HepG2 (cell line): ENCODE measurements around the gene MARCHF9. TPM values are rescaled to one million over a fixed set of nuclear protein-coding genes. Genes with fewer than 3 reads are reported as not detected.

ENCODE experiments used
- ARHGAP35 ChIP-seq: sonication (generic); formaldehyde crosslinking; IDR thresholded peaks from 2 replicates; pipeline ENCODE4 v1.9.0; 2022; ENCODE audit warnings: mild to moderate bottlenecking, inconsistent platforms, moderate library complexity, missing genetic modification reagents, borderline replicate concordance
- CC2D1A ChIP-seq: sonication (generic); formaldehyde crosslinking; IDR thresholded peaks from 2 replicates; pipeline ENCODE4 v1.8.1; 2023; ENCODE audit warnings: mild to moderate bottlenecking, missing genetic modification reagents
- GABPA ChIP-seq, 2 experiments: IDR thresholded peaks; 2 replicates each; pipeline ENCODE4 v1.6.1; 2011 to 2016; ENCODE audit warnings: low read depth in 2 of 2, low read length in 1 of 2, missing biosample characterization in 1 of 2, missing genetic modification characterization in 1 of 2
- GATAD2A ChIP-seq: IDR thresholded peaks from 2 replicates; pipeline ENCODE4 v1.6.1; 2016
- HCFC1 ChIP-seq: fragments of 150-350 bp; IDR thresholded peaks from 2 replicates; pipeline ENCODE4 v1.6.1; 2014; ENCODE audit warnings: low read depth, low read length
- HDAC1 ChIP-seq: sonication (generic); formaldehyde crosslinking; IDR thresholded peaks from 2 replicates; pipeline ENCODE4 v1.5.1; 2020; ENCODE audit warnings: mild to moderate bottlenecking, missing genetic modification reagents
- HOXA5 ChIP-seq: sonication (generic); formaldehyde crosslinking; IDR thresholded peaks from 2 replicates; pipeline ENCODE4 v1.4.0; 2020; ENCODE audit warnings: missing genetic modification reagents
- NRL ChIP-seq: sonication (generic); formaldehyde crosslinking; IDR thresholded peaks from 2 replicates; pipeline ENCODE4 v1.5.0; 2020; ENCODE audit warnings: missing genetic modification reagents, mild to moderate bottlenecking, moderate library complexity, borderline replicate concordance
- POLR2G ChIP-seq: fragments of 200-400 bp; formaldehyde crosslinking; IDR thresholded peaks from 2 replicates; pipeline ENCODE4 v1.6.1; 2018; ENCODE audit warnings: mild to moderate bottlenecking, low read depth, low read length, moderate library complexity
- PRDM10 ChIP-seq: sonication (generic); formaldehyde crosslinking; IDR thresholded peaks from 2 replicates; pipeline ENCODE4 v1.4.0; 2020; ENCODE audit warnings: low read depth, missing genetic modification reagents
- RFX5 ChIP-seq: IDR thresholded peaks from 2 replicates; pipeline ENCODE4 v1.6.1; 2011; ENCODE audit warnings: low read depth, low read length, improper control_type of control experiment
- SIN3B ChIP-seq: fragments of 150-350 bp; IDR thresholded peaks from 2 replicates; pipeline ENCODE4 v1.6.1; 2014; ENCODE audit warnings: low read length
- ZBTB14 ChIP-seq: sonication (generic); formaldehyde crosslinking; IDR thresholded peaks from 2 replicates; pipeline ENCODE4 v1.4.0; 2020; ENCODE audit warnings: missing genetic modification reagents
- ZFP90 ChIP-seq: sonication (generic); formaldehyde crosslinking; IDR thresholded peaks from 2 replicates; pipeline ENCODE4 v1.8.0; 2022; ENCODE audit warnings: missing genetic modification reagents, mild to moderate bottlenecking, inconsistent platforms, borderline replicate concordance
- ZMAT3 ChIP-seq: sonication (generic); formaldehyde crosslinking; conservative IDR thresholded peaks from 2 replicates; pipeline ENCODE4 v1.7.0; 2021; ENCODE audit warnings: missing genetic modification reagents
- ZNF431 ChIP-seq: sonication (generic); formaldehyde crosslinking; IDR thresholded peaks from 2 replicates; pipeline ENCODE4 v1.9.0; 2022; ENCODE audit warnings: missing genetic modification reagents, low read depth, mild to moderate bottlenecking, borderline replicate concordance
- ZNF44 ChIP-seq: sonication (generic); formaldehyde crosslinking; IDR thresholded peaks from 2 replicates; pipeline ENCODE4 v1.5.1; 2020; ENCODE audit warnings: mild to moderate bottlenecking, missing genetic modification reagents
- ZNF460 ChIP-seq: sonication (generic); formaldehyde crosslinking; IDR thresholded peaks from 2 replicates; pipeline ENCODE4 v1.5.1; 2020; ENCODE audit warnings: missing genetic modification reagents, mild to moderate bottlenecking, borderline replicate concordance
- ZNF619 ChIP-seq: sonication (generic); formaldehyde crosslinking; IDR thresholded peaks from 2 replicates; pipeline ENCODE4 v1.4.0; 2020; ENCODE audit warnings: mild to moderate bottlenecking, missing genetic modification reagents
- ZNF83 ChIP-seq: sonication (generic); formaldehyde crosslinking; IDR thresholded peaks from 2 replicates; pipeline ENCODE4 v1.4.0; 2020; ENCODE audit warnings: missing genetic modification reagents, mild to moderate bottlenecking, borderline replicate concordance
- polyA plus RNA-seq, 8 experiments: library from polyadenylated mRNA; depleted of rRNA in 3 of 8; stranded (reverse) in 7 of 8; unstranded in 1 of 8; fragments of >200 nt; fragmentation: Illumina TruSeq in 4 of 8; extraction: Trizol in 4 of 8; gene quantifications; 2 replicates each; pipeline versions ENCODE4 v1.2.1 to v1.2.3, GENCODE V29; 2011 to 2016; ENCODE audit warnings: low read depth in 4 of 8, missing spikeins in 1 of 8, mixed read lengths in 1 of 8; ENCODE audit not compliant: insufficient read depth in 1 of 8
- total RNA-seq, 5 experiments: library from RNA; depleted of rRNA; stranded (reverse); fragments of >200 nt; fragmentation: Illumina TruSeq; extraction: Trizol; gene quantifications; 2 replicates each; pipeline ENCODE4 v1.2.3, GENCODE V29; 2016; ENCODE audit warnings: low read depth in 1 of 5
- TF ChIP-seq, protein P1 (sequence below), 2 experiments: sonication (generic) in 1 of 2; formaldehyde crosslinking in 1 of 2; IDR thresholded peaks; 2 replicates each; pipeline versions ENCODE4 v1.4.0 to v1.6.1; 2016 to 2020; ENCODE audit warnings: borderline replicate concordance in 1 of 2, low read depth in 1 of 2, mild to moderate bottlenecking in 1 of 2, missing genetic modification reagents in 1 of 2

The MARCHF9 gene
- total and polyA plus RNA-seq, 2 of the 13 experiments (the other 11 are each of a cell fraction or from before 2014, with no cell fraction given), result 5.7 to 9.6 TPM

DNA sequence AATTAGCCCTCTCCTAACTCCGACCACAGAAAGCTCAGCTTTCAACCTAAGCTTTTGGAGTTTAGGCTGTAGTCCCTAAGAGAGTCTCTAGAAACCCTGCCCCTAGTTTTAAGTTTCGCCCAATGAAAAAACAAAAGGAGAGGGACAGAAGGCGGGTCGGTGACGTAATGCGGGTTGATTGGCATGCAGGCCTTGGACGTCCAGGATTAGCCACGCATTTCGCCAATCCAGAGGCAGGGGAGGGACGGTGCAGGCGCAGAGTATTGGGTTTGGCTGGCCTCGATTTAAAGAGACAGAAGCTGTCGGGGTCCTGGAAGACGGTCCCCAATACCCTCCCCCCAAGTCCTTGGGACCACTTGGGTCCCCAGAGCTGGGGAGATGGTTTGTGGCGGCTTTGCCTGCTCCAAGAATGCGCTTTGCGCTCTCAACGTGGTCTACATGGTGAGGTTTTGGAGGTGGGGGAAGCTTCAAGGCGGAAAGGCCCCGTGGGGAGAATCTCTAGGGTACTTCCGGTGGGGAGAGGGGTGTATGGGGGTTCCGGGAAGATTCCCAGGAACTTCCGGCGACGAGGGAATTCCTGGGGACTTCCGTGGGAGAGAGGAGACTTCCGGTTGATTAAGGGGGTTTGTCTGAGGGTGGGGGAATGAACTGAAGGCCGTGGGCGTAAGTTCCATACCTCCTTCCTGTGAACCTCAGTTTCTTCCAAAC, 10.0 kb upstream of the MARCHF9 start, which contains the start of gene TSPAN31 (continued):
- TF ChIP-seq ZNF44 (CRISPR knock-in tag), result no peak
- peak; percentile 82 for TF ChIP-seq POLR2G
- TF ChIP-seq ZNF431, result no peak
- TF ChIP-seq GATAD2A, result no peak
- TF ChIP-seq ZFP90 (CRISPR knock-in tag), result no peak; the same call in 1 of the 2 replicates
- no peak for TF ChIP-seq PRDM10 (CRISPR knock-in tag)
- TF ChIP-seq ARHGAP35 (CRISPR knock-in tag), result no peak
- 0 out of 2 replicates have a peak, but pooled peaks have one; percentile 43 for TF ChIP-seq HDAC1 (CRISPR knock-in tag)
- TF ChIP-seq HCFC1, result no peak
- TF ChIP-seq ZMAT3 (CRISPR knock-in tag), result no peak
- TF ChIP-seq ZNF460, result no peak
- no peak for TF ChIP-seq ZNF619 (CRISPR knock-in tag)
- no peak for TF ChIP-seq HOXA5 (CRISPR knock-in tag)
- TF ChIP-seq ZNF83 (CRISPR knock-in tag), result no peak
- TF ChIP-seq, protein P1, sequence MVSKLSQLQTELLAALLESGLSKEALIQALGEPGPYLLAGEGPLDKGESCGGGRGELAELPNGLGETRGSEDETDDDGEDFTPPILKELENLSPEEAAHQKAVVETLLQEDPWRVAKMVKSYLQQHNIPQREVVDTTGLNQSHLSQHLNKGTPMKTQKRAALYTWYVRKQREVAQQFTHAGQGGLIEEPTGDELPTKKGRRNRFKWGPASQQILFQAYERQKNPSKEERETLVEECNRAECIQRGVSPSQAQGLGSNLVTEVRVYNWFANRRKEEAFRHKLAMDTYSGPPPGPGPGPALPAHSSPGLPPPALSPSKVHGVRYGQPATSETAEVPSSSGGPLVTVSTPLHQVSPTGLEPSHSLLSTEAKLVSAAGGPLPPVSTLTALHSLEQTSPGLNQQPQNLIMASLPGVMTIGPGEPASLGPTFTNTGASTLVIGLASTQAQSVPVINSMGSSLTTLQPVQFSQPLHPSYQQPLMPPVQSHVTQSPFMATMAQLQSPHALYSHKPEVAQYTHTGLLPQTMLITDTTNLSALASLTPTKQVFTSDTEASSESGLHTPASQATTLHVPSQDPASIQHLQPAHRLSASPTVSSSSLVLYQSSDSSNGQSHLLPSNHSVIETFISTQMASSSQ (IDR thresholded peaks at IDR 0.05; ENCODE audit: low read depth), result no peak; the same call in 1 of the 2 replicates
- TF ChIP-seq, protein P1 (CRISPR knock-in tag; IDR thresholded peaks at IDR 0.05; ENCODE audit: borderline replicate concordance), result no peak; the same call in 1 of the 2 replicates
- peak; percentile 86 for TF ChIP-seq RFX5
- TF ChIP-seq NRL (CRISPR knock-in tag), result 0 out of 2 replicates have a peak, but pooled peaks have one; percentile 16
- TF ChIP-seq GABPA (IDR thresholded peaks at IDR 0.05; ENCODE audit: low read depth, low read length), result peak; percentile 71
- peak; percentile 94 for TF ChIP-seq GABPA (CRISPR knock-in tag; IDR thresholded peaks at IDR 0.05; ENCODE audit: low read depth)
- no peak for TF ChIP-seq CC2D1A (CRISPR knock-in tag)
- no peak for TF ChIP-seq SIN3B
- TF ChIP-seq ZBTB14 (CRISPR knock-in tag), result no peak
